Middle frontal gyrus (tissue), 1 donor: ENCODE data around the gene IGHMBP2.
"Not testable (repeated sequence)": the region's sequence is repeated elsewhere in the genome, so short reads cannot be mapped to it uniquely, and the experiment has no call there.

Experiments used
- DNase-seq: peaks from one replicate; pipeline ENCODE4 v3.0.0-alpha.2; 2015; ENCODE audit warnings: low spot score; ENCODE audit errors: extremely low spot score

Gene IGHMBP2

GRCh38 chr11:68903288-68904247 is at the start of gene IGHMBP2, which contains the start of gene MRPL21:
IGHMBP2 (plus strand) TSS chr11:68903891; CDS start chr11:68903953, 62 bp downstream.
MRPL21 (minus strand) TSS chr11:68903832; CDS start chr11:68903810, 22 bp downstream.
- peak; percentile 89 for DNase-seq

GRCh38 chr11:68854273-68854958 is 49.3 kb upstream of the IGHMBP2 start:
- DNase-seq: no peak

GRCh38 chr11:68855205-68855981 is 48.3 kb upstream of the IGHMBP2 start:
- DNase-seq: no peak

GRCh38 chr11:68856425-68857030 is 47.2 kb upstream of the IGHMBP2 start:
- not testable (repeated sequence) for DNase-seq

GRCh38 chr11:68857037-68857586 is 46.6 kb upstream of the IGHMBP2 start:
- DNase-seq: no peak

- DNase-seq: no peak
Measured at GRCh38 chr11:68859123-68859522, 44.6 kb upstream of the IGHMBP2 start.

- no peak for DNase-seq
Measured at GRCh38 chr11:68862421-68862820, 41.3 kb upstream of the IGHMBP2 start.

- DNase-seq: no peak
Measured at GRCh38 chr11:68863553-68864265, 40.0 kb upstream of the IGHMBP2 start.

- no peak for DNase-seq
Measured at GRCh38 chr11:68865241-68865640, 38.5 kb upstream of the IGHMBP2 start.

- no peak for DNase-seq
Measured at GRCh38 chr11:68867066-68867465, 36.6 kb upstream of the IGHMBP2 start.

GRCh38 chr11:68868221-68868835 is 35.4 kb upstream of the IGHMBP2 start:
- DNase-seq: no peak

- no peak for DNase-seq
Measured at GRCh38 chr11:68870470-68870869, 33.2 kb upstream of the IGHMBP2 start.

GRCh38 chr11:68872216-68873003 is 31.3 kb upstream of the IGHMBP2 start:
- DNase-seq: no peak

GRCh38 chr11:68878022-68878421 is 25.7 kb upstream of the IGHMBP2 start:
- no peak for DNase-seq

- DNase-seq: no peak
Measured at GRCh38 chr11:68880851-68881250, 22.8 kb upstream of the IGHMBP2 start.

- DNase-seq: no peak
Measured at GRCh38 chr11:68881320-68881719, 22.4 kb upstream of the IGHMBP2 start.

- no peak for DNase-seq
Measured at GRCh38 chr11:68882391-68882790, 21.3 kb upstream of the IGHMBP2 start.

GRCh38 chr11:68884827-68885226 is 18.9 kb upstream of the IGHMBP2 start:
- not testable (repeated sequence) for DNase-seq

GRCh38 chr11:68889948-68890446 is 13.7 kb upstream of the IGHMBP2 start:
- no peak for DNase-seq
